NCI-H2196 treated with DMSO at 0.1 percent for 48 hours (cell line): Measurements from ENCODE around the gene BRDT.

ENCODE experiments used
- DNase-seq: peaks from one replicate; lab custom pipeline; 2025; ENCODE audit not compliant: unreplicated experiment; lab: John Stamatoyannopoulos, UW

Gene BRDT

GRCh38 chr1:91949356-91949699 is at the start of gene BRDT:
Gene BRDT, plus strand, starts transcription at chr1:91949401. Its CDS starts 13,354 bp downstream, at chr1:91962755.
- DNase-seq: no peak

GRCh38 chr1:91900562-91900961 is 48.6 kb upstream of the BRDT start:
- DNase-seq: no peak

GRCh38 chr1:91901231-91901630 is 48.0 kb upstream of the BRDT start:
- no peak for DNase-seq

- DNase-seq: no peak
These were observed 36.9 kb upstream of the BRDT start for GRCh38 chr1:91912266-91912665.

- DNase-seq: no peak
These were observed 36.2 kb upstream of the BRDT start for GRCh38 chr1:91913018-91913417.

GRCh38 chr1:91916046-91916445 is 33.2 kb upstream of the BRDT start:
- no peak for DNase-seq

GRCh38 chr1:91916811-91917460 is 32.3 kb upstream of the BRDT start:
- no peak for DNase-seq

- DNase-seq: no peak
These were observed 29.2 kb upstream of the BRDT start for GRCh38 chr1:91919962-91920361.

GRCh38 chr1:91924146-91924545 is 25.1 kb upstream of the BRDT start:
- DNase-seq: no peak

GRCh38 chr1:91925644-91926435 is 23.4 kb upstream of the BRDT start:
- no peak for DNase-seq

GRCh38 chr1:91928026-91928425 is 21.2 kb upstream of the BRDT start:
- DNase-seq: no peak

GRCh38 chr1:91929250-91929649 is 20.0 kb upstream of the BRDT start:
- no peak for DNase-seq

- no peak for DNase-seq
These were observed 11.6 kb upstream of the BRDT start for GRCh38 chr1:91937613-91938012.

GRCh38 chr1:91940496-91940895 is 8.7 kb upstream of the BRDT start:
- no peak for DNase-seq

GRCh38 chr1:91944087-91944486 is 5.1 kb upstream of the BRDT start:
- DNase-seq: no peak

- DNase-seq: no peak
These were observed 1.1 kb upstream of the BRDT start for GRCh38 chr1:91948097-91948496.

- no peak for DNase-seq
These were observed 473 bp upstream of the BRDT start for GRCh38 chr1:91948501-91949355.

- DNase-seq: no peak
These were observed 3.0 kb downstream of the BRDT start for GRCh38 chr1:91952187-91952586.

- DNase-seq: no peak
These were observed 9.7 kb downstream of the BRDT start for GRCh38 chr1:91958926-91959325.

GRCh38 chr1:91968334-91968733 is 19.1 kb downstream of the BRDT start:
- no peak for DNase-seq

GRCh38 chr1:91979383-91979782 is 30.2 kb downstream of the BRDT start:
- no peak for DNase-seq

GRCh38 chr1:91980663-91981062 is 31.5 kb downstream of the BRDT start:
- no peak for DNase-seq
